Breast epithelium (tissue), 4 donors: Measurements from ENCODE around the gene CCBE1. TPM values are rescaled to one million over a fixed set of nuclear protein-coding genes. Genes with fewer than 3 reads are reported as not detected.

Source experiments
- DNase-seq, 2 donors: peaks; one replicate each; pipeline ENCODE4 v3.0.0-alpha.2; 2019; ENCODE audit warnings: low spot score in 2 of 2
- H3K27ac ChIP-seq, 2 donors: fragments of 200-600 bp; sonication (generic) in 1 of 2; one replicate each; pipeline ENCODE4 v1.5.1; 2016 to 2019; ENCODE audit warnings: mild to moderate bottlenecking in 1 of 2
- H3K27me3 ChIP-seq, 2 donors: fragments of 200-600 bp; sonication (generic) in 1 of 2; one replicate each; pipeline versions ENCODE4 v1.5.1 to v1.6.0; 2017 to 2019; ENCODE audit warnings: control low read depth in 1 of 2, mild to moderate bottlenecking in 1 of 2
- H3K36me3 ChIP-seq: fragments of 200-600 bp; one replicate; pipeline ENCODE4 v1.5.1; 2019
- H3K4me1 ChIP-seq, 2 donors: fragments of 200-600 bp; sonication (generic); one replicate each; pipeline ENCODE4 v1.5.1; 2016 to 2019; ENCODE audit warnings: control low read depth in 1 of 2
- H3K4me3 ChIP-seq, 3 donors: fragments of 200-600 bp; sonication (generic); 1 replicate in 2 of 3; 2 replicates in 1 of 3; pipeline ENCODE4 v1.5.1; 2016 to 2019; ENCODE audit warnings: mild to moderate bottlenecking in 3 of 3, moderate library complexity in 2 of 3
- H3K9me3 ChIP-seq, 2 donors: fragments of 200-600 bp; sonication (generic) in 1 of 2; one replicate each; pipeline ENCODE4 v1.5.1; 2016 to 2019; ENCODE audit warnings: control low read depth in 1 of 2
- CTCF ChIP-seq, 3 donors: fragments of 450-650 bp; IDR thresholded peaks; one replicate each; pipeline ENCODE4 v1.5.1; 2016 to 2017; ENCODE audit warnings: antibody characterized with exemption in 3 of 3, mild to moderate bottlenecking in 3 of 3, moderate library complexity in 3 of 3
- POLR2A ChIP-seq: fragments of 450-650 bp; IDR thresholded peaks from one replicate; pipeline ENCODE4 v1.6.1; 2016; ENCODE audit warnings: antibody characterized with exemption, mild to moderate bottlenecking, moderate library complexity
- POLR2AphosphoS5 ChIP-seq, 3 donors: sonication (generic); formaldehyde crosslinking; IDR thresholded peaks; one replicate each; pipeline ENCODE4 v1.6.1; 2017; ENCODE audit warnings: antibody characterized with exemption in 3 of 3
- intact Hi-C: fragments of 100-400 bp; cut with DNase I; formaldehyde crosslinking; loops from one replicate; pipeline ENCODE4 v1.15.1; 2023; ENCODE audit warnings: low total_unique reads
- total RNA-seq, 3 donors: library from RNA; depleted of rRNA; stranded (reverse); fragments of >200 nt; gene quantifications; one replicate each; pipeline ENCODE4 v1.1.0, GENCODE V29; 2016

The CCBE1 gene
- total RNA-seq, 3 donors from 2014 or later: 3.5 to 4.9 (median 4.0) TPM

DNA sequence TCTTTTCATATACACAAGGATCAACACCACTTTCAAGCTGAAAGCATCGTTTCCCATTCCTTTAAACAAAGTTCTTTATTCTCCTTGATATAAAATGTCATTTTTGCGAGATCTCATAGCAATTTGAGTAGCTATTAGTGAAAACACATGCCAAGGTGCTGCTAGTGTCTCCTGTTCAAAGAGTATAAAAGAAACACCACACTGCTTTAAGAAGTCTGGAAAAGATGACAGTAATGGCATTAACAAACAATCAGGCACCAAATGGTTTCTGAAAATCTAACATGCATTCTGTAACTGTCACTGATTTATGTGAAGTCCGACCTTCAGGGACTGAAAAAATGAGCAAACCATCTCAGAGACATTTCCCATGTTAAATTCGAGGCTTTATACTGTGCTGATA lies 2.4 kb downstream of the CCBE1 start:
- Histone ChIP-seq H3K27me3 (peaks cover 0 to 27% of the 10 kb centered on the region in 2 donors), H3K9me3 (no peaks in the 10 kb centered on the region), H3K4me3 (no peak overlapping the region), H3K36me3 (no peaks in the 10 kb centered on the region), H3K27ac (no peak overlapping the region), H3K4me1 (peaks cover 0 to 11% of the 10 kb centered on the region in 2 donors)
- intact Hi-C loops: loop anchor here (1.0 kb wide), 1 partner anchor 26 kb away; no protein-coding TSS in a partner anchor
- TF ChIP-seq POLR2AphosphoS5 (IDR thresholded peaks at IDR 0.05) (no peak), POLR2A (no peak), CTCF (IDR thresholded peaks at IDR 0.05) (no peak)
- DNase-seq: no peak

DNA sequence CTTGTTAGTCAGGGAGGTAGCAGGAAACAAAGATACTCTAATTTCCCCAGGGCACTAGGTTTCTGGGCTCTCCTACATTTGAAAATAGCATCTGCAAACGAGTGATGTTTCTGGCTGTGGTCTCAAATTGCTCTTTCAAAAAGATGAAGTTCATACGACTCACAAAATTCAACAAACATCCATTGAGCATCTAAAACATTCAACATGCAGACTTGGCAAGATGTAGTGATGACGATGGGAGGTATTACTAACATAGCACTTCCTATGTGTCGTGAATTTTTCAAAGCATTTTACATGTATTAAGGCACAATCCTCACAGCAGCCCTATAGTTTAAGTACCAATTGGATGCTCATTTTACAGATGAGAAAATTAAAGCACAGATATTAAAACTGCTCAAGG lies 5.2 kb downstream of the CCBE1 start:
- H3K4me1 ChIP-seq: peaks cover 0 to 11% of the 10 kb centered on the region in 2 donors
- H3K27me3 ChIP-seq: peaks cover 0 to 20% of the 10 kb centered on the region in 2 donors
- H3K27ac ChIP-seq: no peak overlapping the region
- H3K36me3 ChIP-seq: no peaks in the 10 kb centered on the region
- no peak for DNase-seq
- TF ChIP-seq POLR2A (no peak), CTCF (IDR thresholded peaks at IDR 0.05) (no peak), POLR2AphosphoS5 (IDR thresholded peaks at IDR 0.05) (no peak)
- H3K9me3 ChIP-seq: no peaks in the 10 kb centered on the region
- no peak overlapping the region for H3K4me3 ChIP-seq
- intact Hi-C loops: no loop called here

GRCh38 chr18:59690996-59691395 lies 6.2 kb downstream of the CCBE1 start:
- H3K36me3 ChIP-seq: no peaks in the 10 kb centered on the region
- TF ChIP-seq CTCF (IDR thresholded peaks at IDR 0.05) (no peak), POLR2A (no peak), POLR2AphosphoS5 (IDR thresholded peaks at IDR 0.05) (no peak)
- DNase-seq: no peak
- H3K4me3 ChIP-seq: no peak overlapping the region
- intact Hi-C loops: no loop called here
- H3K9me3 ChIP-seq: no peaks in the 10 kb centered on the region
- H3K27ac ChIP-seq: no peak overlapping the region
- peaks cover 0 to 2% of the 10 kb centered on the region in 2 donors for H3K4me1 ChIP-seq
- H3K27me3 ChIP-seq: peaks cover 0 to 10% of the 10 kb centered on the region in 2 donors

GRCh38 chr18:59690186-59690982 lies 6.8 kb downstream of the CCBE1 start:
- no peak for TF ChIP-seq CTCF (IDR thresholded peaks at IDR 0.05)
- no peak for TF ChIP-seq POLR2AphosphoS5 (IDR thresholded peaks at IDR 0.05)
- TF ChIP-seq POLR2A: no peak
- Histone ChIP-seq H3K4me3 (no peak overlapping the region), H3K36me3 (no peaks in the 10 kb centered on the region), H3K4me1 (no peaks in the 10 kb centered on the region), H3K27ac (no peak overlapping the region), H3K9me3 (no peaks in the 10 kb centered on the region), H3K27me3 (peaks cover 0 to 4% of the 10 kb centered on the region in 2 donors)
- no peak for DNase-seq
- intact Hi-C loops: no loop called here

GRCh38 chr18:59689756-59690155 lies 7.5 kb downstream of the CCBE1 start:
- intact Hi-C loops: loop anchor here (5.0 kb wide), 1 partner anchor 417 kb away; the partner anchor contains the start of gene RAX
- H3K4me1 ChIP-seq: no peaks in the 10 kb centered on the region
- H3K27ac ChIP-seq: no peak overlapping the region
- H3K4me3 ChIP-seq: no peak overlapping the region
- TF ChIP-seq POLR2A (no peak), POLR2AphosphoS5 (IDR thresholded peaks at IDR 0.05) (no peak), CTCF (IDR thresholded peaks at IDR 0.05) (no peak)
- H3K27me3 ChIP-seq: no peaks in the 10 kb centered on the region
- DNase-seq: no peak
- no peaks in the 10 kb centered on the region for H3K36me3 ChIP-seq
- no peaks in the 10 kb centered on the region for H3K9me3 ChIP-seq
